C4-2B (cell line): Measurements from ENCODE around the gene REXO1.

Experiments used
- ZFX ChIP-seq: fragments of 450-650 bp; IDR thresholded peaks from 2 replicates; pipeline ENCODE4 v1.6.1; 2017
- TF ChIP-seq, protein P1 (sequence below): fragments of 450-650 bp; conservative IDR thresholded peaks from 2 replicates; pipeline ENCODE4 v1.5.1; 2017; ENCODE audit warnings: mild to moderate bottlenecking

DNA sequence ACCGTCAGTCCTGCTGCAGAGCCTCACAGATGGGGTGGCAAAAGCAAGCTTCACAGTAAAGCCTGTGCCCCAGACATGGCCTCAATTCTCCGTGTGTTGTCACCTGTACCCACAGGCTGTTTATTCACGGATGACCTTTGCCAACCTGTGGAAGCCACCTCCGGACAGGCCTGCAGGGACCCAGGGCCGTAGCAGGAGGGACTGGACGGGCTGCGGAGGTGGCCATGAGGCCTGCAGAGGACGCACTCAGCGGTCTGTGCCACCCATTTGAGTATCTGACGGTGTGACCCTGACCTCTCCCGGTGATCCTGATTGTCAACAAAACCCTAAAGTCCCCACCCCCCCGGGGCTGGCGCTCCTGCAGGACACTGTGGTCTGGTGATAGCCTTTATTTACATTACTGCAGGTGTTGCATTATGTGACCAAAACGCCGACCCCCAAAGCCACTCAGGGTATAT lies 22.9 kb upstream of the REXO1 start:
- TF ChIP-seq, protein P1, sequence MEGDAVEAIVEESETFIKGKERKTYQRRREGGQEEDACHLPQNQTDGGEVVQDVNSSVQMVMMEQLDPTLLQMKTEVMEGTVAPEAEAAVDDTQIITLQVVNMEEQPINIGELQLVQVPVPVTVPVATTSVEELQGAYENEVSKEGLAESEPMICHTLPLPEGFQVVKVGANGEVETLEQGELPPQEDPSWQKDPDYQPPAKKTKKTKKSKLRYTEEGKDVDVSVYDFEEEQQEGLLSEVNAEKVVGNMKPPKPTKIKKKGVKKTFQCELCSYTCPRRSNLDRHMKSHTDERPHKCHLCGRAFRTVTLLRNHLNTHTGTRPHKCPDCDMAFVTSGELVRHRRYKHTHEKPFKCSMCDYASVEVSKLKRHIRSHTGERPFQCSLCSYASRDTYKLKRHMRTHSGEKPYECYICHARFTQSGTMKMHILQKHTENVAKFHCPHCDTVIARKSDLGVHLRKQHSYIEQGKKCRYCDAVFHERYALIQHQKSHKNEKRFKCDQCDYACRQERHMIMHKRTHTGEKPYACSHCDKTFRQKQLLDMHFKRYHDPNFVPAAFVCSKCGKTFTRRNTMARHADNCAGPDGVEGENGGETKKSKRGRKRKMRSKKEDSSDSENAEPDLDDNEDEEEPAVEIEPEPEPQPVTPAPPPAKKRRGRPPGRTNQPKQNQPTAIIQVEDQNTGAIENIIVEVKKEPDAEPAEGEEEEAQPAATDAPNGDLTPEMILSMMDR, result no peak
- peak; percentile 42; the same call in 1 of the 2 replicates for TF ChIP-seq ZFX
